Activated T-cell treated with anti-CD3 and anti-CD28 coated beads, Interleukin-2, amount 50 U/mL, for 1 hour (primary cell): ENCODE data around the gene NT5DC3.

ENCODE experiments used
- DNase-seq: peaks from one replicate; pipeline ENCODE4 v3.0.0-alpha.2; 2020

The NT5DC3 gene

DNA sequence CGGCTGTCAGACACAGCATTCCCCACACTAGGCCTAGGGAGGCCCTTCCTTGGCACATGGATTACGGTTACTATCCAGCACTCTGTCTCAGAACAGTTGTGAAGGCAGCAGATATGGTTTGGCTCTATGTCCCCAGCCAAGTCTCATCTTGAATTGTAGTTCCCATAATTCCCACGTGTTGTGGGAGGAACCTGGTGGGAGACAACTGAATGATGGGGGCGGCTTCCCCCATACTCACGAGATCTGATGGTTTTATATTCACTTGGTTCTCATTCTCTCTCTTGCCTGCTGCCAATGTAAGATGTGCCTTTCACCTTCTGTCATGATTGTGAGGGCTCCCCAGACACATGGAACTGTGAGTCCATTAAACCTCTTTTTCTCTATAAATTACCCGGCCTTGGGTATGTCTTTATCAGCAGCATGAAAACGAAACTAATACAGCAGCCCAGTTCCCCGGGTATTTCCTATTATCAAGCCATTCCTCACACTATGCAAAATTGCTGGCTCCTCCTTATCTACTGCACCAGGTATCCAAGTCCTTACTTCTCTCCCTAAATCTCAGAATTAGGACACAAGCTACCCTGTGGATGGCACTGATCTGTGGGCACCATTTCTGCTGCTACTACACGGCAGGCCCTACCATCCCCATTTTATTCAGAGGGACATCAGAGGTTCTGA is 33.3 kb downstream of the NT5DC3 start:
- no peak for DNase-seq

DNA sequence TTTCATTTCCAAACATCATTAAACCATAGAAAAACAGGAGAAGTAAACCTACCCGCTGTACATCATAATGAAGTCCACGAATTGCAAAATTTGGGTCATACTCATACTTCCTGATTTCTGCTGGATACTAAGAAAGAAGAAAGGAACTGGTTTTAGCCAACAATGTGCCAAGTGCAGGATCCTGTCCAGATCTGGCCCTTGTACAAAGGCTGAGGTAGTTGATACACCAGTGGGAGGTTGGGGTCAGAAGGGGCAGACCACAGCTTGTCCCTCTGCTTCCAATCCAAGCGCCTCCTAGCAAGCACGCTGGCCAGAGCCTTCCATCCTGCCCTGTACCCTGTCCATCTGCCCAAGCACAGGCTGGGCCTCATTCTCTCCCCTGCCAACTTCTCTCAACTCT is 34.2 kb downstream of the NT5DC3 start:
- DNase-seq: no peak

DNA sequence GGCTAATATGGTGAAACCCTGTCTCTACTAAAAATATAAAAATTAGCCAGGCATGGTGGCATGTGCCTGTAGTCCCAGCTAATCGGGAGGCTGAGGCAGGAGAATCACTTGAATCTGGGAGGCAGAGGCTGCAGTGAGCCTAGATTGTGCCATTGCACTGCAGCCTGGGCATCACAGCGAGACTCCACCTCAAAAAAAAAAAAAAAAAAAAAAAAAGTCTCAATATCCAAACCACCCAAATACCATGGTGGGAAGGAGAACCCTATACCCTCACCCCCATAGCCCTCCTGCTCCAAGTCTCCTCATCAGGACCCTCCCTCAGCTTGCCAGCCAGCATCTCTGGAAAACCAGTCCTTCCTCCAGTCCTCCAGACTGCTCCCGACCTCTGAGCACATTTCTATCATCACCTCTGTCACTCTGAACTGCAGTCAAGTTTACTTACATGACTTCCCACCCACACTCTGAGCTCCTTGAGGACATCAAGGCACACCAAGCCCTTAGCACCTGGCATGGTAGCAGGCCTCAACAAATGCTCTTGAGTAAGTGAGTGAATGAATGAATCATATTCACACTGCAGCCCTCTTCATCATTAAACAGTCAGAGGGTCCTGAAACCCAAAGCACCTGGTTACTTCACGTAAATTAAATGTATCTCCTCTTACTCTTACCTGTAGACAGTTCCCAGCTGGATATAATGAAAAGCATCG is 35.2 kb downstream of the NT5DC3 start:
- no peak for DNase-seq

DNA sequence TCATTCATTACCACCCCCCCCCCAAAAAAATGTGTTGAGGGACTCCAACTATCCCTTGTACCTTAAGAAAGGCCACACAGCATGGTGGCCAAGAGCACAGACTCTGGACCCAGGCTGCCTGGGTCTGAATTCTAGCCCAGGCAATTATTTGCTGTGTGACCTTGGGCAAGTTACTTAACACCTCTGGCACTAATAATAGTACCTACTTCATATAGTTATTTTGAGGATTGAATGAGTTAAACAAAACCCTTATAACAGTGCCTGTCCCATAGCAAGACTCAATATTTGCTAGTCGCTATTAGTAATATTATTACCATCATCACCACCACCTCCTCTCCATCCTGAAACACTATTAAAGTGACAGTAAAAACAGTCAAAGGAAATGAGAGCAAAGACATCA is 37.2 kb downstream of the NT5DC3 start:
- DNase-seq: no peak

DNA sequence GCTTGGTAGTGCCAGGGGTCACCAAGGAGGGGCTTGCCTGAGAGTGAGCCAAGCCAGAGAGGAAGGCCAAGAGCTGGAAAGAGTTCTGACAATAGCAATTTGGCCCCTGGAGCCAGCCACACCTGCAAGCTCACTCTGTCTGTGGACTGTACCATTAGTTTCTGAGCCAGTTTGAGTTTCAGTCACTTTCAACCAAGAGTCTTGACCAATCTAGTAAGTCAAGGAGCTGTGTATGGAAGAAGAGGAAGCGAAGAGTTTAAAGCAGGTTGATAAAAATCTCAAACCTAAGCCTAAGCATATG is 38.5 kb downstream of the NT5DC3 start:
- no peak for DNase-seq

DNA sequence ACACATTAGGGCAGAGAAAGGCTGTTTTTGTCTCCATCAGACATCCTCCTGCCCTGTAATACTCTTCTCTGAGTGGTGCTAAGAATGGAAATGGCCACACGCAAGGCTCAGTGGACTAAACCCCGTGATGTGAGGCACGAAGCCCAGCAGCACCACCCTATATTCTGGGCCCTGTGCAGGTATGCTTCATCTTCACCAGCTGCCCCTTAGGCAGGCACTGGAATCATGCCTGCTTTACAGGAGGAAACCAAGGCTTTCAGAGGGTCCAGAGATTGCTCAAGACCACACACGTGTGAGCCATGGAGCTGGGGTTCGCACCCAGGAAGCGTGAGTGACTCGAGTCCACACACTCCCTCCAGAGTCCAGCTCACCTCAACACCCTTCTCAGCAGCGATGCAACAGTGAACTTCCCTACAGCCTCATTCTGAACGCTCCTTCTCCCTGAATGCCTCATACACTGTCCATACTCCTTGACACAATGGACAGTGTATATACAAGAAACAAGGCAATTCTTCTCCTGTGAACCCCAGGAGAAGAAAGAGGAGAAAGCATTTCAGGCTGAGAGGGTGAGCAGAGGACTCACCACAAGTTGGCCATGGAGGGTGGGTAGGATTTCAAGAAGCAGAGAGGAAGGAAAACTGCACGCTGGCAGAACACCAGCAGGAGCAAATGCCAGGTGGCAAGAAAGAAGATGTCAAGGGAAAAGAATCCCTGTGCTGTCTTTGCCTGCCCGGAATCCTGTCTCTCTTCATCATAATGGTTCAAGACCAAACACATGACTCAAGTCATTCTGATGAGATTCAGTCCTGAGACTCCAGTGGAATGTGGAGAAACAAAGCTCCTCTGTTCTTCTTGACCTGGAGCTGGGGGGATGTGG is 39.1 kb downstream of the NT5DC3 start:
- DNase-seq: no peak

DNA sequence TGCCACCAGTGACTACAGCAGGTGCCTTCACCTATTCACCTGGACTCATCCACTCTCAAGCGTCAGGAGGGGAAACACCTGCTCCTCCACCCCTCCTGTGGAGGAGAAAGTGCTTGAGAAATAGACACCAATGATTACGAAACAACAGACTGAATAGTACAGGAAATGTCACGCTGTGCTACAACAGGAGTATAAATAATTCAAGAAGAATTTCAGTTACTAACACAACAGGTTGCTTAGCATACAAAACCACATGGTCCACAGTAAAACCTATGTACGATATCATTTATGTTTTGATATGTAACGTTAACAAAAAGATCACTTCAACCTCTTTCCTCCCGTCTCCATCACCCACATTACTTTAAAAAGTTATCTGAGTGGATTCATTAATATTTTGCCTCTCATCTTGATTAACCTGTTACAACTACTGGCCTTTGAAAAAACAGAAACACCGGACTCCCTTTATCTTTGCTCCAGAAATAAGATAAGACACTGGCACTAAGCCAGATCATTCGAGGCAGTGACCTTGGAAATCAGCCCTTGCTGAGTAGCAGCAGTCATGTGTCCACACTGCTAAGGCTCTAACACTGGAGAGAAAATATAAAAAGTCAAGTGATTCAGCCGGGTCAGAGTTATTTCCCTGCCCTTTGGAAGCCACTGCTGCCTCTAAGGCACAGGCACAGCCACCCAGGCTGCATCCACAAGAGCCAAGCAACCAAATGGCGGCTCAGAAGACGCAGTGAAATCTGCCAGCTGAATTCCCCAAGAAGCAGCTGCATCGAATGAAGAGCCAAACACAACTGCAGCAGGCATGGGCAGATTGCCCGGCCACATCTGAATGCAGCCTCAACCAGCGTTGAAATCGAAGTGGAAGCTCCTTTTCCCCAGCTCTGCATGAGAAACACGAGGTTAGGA is 40.9 kb downstream of the NT5DC3 start:
- DNase-seq: no peak

DNA sequence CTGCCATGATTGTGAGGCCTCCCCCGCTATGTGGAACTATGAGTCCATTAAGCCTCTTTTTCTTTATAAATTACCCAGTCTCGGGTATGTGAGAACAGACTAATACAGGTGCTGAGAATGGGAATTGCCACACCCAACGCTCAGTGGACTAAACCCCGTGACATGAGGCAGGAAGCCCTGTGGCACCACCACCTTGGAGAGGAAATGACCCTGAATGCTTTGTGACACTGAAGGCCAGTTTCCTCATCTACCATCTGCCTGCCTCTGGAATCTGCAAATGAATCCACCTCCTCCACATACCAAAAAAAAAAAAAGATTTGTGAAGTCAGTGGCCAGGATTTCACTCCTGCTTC is 41.6 kb downstream of the NT5DC3 start:
- DNase-seq: no peak

DNA sequence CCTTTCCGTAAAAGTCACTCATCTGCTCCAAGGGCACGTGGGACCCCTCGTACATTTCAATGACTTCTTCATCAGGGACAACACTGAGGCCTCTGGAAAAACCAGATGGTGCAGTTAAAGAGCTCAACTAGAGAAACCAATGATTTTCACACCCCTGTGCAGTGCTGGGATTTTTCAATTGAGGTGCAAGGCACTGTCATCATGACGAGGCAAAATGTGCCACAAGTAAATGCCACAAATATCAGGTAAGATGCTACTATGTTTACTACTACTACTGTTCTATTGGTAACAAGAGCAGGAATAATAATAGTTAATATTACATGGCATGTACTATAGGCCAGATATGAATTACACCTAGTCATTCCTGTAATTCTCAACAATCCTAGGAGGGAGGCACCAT is 42.4 kb downstream of the NT5DC3 start:
- no peak for DNase-seq

DNA sequence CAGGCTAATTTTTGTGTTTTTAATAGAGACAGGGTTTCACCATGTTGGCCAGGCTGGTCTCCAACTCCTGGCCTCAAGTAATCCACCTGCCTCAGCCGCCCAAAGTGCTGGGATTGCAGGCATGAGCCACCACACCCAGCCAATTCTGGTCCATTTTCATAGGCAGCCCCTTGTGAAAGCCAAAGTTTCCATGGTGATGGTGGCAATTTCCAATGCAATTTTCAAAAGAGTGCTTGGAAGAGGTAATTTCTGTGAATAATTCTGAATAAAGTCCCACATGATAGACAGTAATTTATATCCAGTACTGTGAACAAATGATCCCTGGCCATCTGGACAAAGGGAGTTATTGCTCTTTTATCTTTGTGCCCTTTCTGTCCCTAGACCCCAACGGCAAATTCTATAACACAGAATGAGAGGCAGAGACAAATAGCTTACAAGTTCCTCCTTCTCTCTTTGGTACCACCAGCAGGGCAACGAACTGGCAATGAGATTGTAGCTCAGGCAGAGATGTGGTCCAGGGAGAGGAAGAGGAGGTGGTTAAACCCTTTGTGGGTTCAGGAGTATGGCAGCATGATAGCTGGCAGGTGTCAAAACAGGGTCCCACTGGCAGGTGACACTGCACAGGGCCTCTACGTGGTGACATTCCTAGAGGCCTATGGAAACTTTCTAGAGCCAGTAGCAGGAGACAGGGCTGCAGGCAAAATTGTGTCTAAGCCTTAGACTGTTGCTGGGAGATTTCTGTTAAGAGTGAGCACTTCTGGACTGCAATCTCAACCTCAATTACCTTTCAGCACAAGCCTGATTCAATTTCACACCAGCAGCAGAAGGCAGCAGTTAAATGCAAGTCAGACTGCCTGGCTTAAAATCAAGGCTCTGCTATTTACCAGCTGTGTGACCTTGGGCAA is 46.5 kb downstream of the NT5DC3 start:
- no peak for DNase-seq

DNA sequence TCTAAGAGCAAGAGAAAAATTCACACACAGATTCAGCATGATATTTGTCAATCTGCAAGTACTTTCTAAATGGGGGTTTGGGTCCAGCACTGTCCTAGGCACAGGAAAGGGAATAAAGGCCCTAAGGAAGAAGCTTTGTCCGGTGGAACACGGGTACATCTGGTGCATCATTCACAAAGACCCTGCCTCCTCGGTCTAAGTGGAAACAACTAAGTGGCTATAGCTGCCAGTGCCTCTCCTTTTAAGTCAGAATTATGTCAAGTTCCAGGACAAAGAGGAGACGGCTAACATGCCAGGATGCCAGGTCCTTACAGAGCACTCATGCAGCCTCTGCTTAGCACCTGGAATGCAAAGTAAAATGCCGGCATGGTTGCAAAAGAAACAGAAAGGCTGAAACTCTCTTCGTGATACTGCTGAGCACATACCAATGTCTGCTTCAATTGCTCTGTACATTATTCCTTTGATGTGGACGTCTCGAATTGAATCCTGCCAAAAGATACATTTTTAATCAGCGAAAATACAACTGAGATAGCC is 47.5 kb downstream of the NT5DC3 start:
- DNase-seq: no peak

DNA sequence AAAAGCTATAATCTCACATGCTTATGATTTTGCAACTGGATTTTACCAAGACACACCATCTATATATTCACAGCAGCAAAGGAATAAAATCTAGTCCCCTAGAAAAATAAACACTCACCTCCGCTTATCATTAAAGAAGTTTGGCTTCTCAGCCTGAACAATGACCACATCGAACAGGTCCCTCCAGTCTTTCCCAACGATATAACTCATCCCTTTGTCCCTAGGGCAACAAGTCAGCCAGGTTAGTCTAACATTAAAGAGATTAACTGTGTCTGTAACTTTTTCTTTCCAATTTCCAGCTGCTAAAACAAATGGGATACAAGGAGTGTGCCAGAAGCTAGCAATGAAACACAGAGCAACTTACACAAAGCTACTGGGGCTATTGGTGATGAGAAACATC is 48.0 kb downstream of the NT5DC3 start:
- DNase-seq: no peak

DNA sequence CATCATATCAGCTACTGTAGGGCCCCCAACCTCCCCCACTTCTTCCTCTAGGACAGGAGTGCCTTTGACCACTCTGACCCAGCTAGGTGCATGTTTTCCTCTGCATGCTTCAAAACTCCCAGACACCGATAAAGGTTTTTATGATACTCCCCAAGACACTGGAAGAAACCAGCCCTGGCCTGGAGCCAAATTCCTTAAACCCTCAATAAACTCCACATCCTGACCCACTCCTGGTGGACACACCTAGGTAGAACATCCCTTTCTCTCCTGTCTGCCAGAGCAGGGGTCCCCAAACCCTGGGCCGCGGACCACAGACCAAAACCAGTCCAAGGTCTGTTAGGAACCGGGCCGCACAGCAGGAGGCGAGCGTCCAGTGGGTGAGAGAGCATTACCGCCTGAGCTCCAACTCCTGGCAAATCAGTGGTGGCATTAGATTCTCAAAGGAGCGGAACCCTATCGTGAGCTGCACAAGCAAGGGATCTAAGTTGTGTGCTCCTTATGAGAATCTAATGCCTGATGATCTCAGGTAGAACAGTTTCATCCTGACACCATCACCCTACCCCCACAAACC is 49.6 kb downstream of the NT5DC3 start:
- no peak for DNase-seq

DNA sequence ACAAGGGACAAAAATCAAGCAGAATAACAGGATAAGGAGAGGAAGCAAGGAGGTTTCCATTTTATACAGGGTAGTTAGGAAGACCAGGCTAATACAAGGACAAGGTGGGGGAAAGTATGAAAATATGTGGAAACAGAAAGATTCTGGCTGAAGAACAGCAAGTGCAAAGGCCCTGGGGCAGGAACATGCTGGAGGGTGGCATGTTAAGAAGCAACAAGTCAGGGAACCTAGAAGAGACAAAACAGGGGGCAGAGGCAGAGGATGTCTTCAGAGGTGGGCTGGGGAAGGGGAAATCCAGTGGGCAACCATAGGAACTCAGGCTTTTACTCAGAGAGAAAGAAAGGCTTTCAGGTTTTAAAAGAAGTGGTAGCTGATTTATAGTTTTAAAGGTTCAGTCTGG is 54.8 kb downstream of the NT5DC3 start:
- no peak for DNase-seq

DNA sequence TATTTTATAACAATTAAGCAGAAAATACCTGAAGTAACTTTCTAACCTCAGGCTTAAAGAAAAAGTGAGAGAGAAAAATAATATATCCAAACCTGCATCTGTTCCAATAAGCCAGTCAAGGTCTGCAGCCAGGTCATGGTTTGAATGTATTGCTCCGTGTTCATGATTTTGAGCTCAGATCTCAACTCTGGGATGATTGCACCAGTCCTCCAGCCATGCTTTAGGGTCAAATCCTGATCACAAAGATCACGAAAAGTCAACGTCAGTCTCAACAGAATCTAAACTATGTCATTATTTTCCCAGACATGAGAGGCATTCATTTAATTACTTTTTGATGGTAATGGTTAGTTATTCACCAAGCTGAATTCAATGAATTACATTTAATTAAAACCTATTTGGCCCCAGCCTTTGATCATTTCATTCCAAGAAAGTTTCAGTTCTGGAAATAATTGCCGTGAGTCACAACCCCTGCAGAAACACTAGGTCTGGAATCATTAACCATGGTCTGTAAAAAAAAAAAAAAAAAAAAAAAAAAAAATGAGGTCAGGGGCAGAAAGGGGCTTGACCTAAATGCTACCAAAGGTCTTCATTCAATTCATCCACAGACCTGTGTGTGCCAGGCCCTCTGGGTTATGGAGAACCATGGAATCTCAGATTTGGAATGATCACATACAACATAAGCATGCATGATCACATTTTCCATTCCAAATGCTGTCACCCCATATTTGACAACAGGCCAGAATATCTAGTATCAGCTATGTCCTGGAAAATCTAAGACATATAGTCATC is 55.6 kb downstream of the NT5DC3 start:
- DNase-seq: no peak

DNA sequence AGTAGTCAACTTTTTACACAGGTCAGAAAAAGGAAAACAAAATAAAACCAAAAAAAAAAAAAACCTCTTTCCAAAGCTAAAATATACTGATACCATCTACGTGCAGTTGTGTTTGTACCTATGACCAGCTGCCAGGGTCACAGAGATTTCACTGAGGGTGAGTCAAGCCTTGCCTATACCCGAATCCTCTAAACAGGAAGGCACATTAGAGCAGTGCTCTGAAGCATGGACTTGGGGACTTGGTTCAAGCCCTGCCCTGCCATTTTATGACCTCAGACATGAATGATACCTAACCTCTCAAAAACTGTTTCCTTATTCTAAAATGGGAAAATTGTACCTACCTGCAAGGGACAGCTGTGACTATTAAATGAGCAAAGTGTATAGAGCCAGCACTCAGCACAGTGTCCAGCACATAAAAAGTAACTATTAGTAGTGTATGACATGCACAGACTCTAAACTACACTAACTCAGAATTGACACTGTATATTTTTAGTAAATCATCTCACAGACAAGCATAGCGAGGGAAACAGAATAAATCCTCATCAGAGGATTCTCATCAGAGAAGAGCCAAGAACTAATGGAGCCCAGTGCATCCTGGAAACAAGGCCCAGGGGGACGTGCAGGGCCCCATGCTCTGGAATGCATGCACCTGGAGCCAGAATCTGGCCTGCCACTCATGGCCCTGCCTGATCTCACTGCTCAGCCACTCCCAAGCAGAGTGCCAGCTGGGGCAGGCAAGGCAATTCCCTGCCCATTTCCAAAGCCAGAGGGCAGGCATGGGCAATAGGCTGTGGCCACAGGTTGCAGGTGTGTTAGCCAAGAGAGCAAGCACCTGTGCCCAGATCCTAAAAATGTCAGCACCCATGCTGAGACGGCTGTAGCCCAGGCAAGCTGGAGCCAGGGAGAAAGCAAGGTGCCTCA is 57.0 kb downstream of the NT5DC3 start:
- DNase-seq: no peak

DNA sequence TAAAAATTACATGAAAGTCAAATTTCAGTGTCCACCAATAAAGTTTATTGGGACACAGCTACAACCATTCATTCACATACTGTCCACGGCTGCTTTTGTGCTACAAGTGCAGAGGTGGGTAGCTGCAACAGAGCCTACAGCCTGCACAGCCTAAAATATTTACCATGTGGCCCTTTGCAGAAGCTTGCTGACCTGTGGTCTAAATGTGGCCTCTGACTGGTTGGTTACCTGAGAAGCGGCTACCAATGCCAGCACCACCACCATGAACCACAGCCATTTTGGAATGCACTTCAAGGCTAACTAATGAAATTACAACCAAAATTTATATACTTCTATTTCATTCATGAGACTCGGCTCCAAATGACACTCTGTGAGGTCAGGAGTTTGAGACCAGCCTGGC is 58.6 kb downstream of the NT5DC3 start:
- no peak for DNase-seq

DNA sequence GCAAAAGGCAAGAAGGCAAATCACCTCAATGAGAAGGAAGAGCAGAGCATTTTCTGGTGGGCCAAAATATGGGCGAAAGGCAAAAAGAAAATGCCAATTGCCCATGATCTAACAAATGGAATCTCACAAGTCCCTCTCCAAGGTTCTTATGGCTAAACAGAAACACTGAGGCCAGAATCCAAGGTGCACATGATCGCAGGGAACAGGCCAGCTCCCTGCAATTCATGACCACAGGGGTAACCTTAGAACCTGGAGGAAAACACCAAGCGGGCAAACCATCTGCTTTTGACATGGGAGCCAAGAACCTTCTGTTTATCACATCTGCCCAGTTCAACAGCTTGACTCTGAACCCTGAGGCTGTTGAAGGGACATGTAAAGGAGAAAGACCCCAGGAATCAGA is 60.0 kb downstream of the NT5DC3 start:
- DNase-seq: no peak

DNA sequence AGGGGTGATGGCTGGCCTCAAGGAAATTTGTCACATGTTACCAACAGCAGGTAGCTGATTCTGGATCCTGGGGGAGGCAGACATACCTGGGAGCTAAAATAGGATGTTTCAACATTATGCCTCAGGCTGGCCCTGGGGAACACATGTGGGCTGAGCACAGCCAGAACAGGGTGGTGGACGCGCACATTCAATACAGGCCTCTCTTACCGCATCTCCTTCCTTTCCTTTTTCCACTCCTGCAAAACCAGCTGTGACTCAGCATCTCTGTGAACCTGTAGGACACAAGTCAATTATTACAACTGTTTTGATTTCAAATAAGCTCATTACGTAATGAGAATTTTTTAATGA is 61.0 kb downstream of the NT5DC3 start:
- DNase-seq: no peak
